ENCODE data around the gene ATG9A.
"Not testable (repeated sequence)": the region's sequence is repeated elsewhere in the genome, so short reads cannot be mapped to it uniquely, and the experiment has no call there.

ATG9A gene

DNA sequence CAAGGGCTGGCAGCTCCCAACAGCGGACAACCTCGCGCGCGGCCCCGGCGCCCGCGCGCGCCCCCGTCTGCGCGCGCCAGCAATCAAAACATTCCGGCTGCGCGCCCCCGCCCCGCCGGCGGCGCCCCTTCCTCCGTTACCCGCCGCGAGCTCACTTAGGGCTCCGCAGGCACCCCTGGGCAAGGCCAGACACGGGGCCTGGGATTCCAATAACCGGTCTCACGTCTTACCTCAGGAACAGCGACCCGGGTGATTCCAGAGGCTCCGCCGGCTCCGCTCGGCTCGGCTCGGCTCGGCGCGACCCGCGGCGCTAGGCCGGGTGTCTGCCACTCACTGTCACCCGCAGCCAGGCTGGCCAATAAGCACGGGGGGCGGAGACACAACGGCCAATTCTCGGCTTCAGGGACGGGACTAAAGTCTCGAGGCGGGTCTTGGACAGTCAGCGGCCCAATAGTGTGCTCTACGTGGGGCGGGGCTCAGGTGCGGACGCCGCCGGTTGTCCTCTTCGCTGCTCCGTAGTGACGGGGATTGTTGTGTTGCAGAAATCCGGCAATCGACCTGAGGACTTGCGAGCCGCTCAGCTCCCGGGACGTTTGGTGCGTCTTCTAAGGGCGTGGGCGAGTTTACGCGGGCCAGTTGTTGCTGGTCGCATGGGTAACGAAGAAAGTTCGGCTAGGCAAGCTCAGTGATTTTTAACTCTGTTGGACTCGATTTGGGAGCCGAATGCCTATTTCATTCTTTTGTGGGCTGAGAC is at the start of gene ATG9A, which contains the start of gene ANKZF1:
TSS of gene ATG9A (minus strand) at position 332 of the 754 bp plus-strand sequence. CDS start 1,612 bp downstream, outside the sequence.
TSS of gene ANKZF1 (plus strand) at position 502 of the 754 bp plus-strand sequence. CDS start 452 bp downstream, outside the sequence.
- peak; percentile 100 for DNase-seq (ENCODE audit: low read depth)

- DNase-seq (ENCODE audit: low read depth), result no peak
These were observed 49.3 kb upstream of the ATG9A start for GRCh38 chr2:219278655-219279150.

- DNase-seq (ENCODE audit: low read depth), result peak; percentile 65
These were observed 48.5 kb upstream of the ATG9A start for GRCh38 chr2:219277703-219278654.

DNA sequence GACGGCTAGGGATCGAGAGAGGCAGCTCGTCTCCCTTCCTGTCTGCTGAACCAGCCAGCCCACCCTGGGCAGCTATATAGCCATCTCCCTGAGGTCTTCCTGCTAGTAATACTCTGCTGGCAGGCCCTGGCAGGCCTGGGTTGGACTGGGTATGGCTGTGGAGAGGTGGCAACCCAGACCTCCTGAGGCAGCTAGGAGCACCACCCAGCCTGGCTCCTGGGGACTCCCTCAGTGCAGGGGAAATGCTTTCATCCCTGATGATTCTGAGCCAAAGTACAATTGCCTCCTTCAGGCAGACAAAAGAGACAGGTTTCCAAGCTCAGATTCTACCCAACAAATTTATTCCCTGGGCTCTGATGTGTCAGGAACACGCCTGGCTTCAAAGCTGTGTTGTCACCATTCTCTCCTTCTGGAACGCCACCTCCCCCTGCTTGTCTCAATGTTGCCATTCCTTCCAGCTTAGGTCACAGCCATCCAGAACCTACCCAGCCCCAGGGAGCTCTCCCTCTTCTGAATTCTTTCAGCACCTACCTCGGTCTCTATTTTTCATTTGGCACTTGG is 45.0 kb upstream of the ATG9A start:
- DNase-seq (ENCODE audit: low read depth), result peak; percentile 79

- DNase-seq (ENCODE audit: low read depth), result no peak
These were observed 44.5 kb upstream of the ATG9A start for GRCh38 chr2:219273937-219274336.

DNA sequence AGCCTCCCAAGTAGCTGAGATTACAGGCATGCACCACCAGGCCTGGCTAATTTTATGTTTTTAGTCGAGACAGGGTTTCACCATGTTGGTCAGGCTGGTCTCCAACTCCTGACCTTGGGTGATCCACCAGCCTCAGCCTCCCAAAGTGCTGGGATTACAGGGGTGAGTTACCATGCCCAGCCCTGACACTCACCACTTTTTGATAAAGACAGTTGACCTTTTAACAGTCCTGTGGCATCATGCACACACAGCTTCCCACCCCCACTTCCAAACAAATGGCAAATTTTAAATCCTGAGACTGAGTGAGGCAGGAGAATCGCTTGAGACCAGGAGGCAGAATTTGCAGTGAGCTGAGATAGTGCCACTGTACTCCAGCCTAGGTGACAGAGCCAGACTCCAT is 43.6 kb upstream of the ATG9A start:
- no peak for DNase-seq (ENCODE audit: low read depth)

DNA sequence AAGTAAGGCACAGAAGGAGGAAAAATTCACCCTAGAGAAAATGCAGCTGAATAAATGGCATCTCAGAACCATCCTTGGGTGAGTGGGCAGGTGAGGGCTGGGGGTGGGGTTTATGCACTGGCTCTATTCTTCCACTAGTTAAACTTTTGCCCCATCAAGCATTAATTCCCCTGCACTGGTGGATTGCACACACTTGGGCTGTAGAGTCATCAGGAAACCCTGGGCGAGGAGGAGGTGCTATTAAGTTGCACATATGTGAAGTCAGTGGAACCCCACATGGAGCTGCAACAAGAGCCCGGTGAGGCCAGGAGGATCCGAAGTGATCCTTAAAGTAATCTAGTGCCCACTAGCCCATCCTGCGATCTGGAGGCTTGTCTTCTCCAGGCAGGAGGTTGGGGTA is 42.9 kb upstream of the ATG9A start:
- DNase-seq (ENCODE audit: low read depth), result no peak

- DNase-seq (ENCODE audit: low read depth), result no peak
These were observed 41.6 kb upstream of the ATG9A start for GRCh38 chr2:219271021-219271420.

DNA sequence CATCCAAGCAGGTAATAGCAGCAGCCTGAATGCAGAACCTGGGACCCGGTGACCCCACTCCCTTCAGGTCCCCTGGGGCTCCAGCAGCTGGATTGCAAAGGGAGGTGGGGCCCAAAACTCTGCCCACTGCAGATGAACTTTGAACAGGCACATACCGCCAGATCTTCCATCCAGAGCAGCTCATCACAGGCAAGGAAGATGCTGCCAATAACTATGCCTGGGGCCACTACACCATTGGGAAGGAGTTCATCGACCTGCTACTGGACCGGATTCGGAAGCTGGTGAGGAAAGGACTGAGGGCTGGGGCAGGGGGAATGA is 40.6 kb upstream of the ATG9A start:
- DNase-seq (ENCODE audit: low read depth), result no peak

DNA sequence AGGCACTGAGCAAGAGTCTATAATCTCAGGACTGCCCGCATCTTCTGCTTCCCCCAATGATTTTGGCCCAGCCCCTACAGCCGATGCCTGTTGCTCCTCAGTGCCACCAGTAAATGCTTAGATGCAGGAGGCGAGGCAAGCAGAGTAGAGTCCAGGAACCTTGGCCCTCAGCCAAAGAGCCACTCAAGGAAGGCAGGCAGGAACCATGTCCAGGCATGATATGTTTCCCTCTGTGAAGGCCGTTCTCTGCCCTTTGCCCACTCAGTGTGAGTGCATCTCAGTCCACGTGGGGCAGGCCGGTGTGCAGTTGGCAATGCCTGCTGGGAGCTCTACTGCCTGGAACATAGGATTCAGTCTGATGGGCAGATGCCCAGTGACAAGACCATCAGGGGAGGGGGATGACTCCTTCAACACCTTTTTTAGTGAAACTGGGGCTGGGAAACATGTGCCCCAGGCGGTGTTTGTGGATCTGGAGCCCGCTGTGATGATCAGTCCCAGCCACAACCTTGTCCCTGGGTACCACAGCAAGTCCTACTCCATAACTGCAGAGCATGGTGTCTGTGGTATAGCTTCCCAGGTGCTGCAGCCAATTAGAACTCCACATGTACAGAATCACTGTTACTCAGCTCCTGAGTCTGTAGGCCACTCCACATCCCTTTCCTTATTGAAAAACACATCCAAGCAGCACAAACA is 40.1 kb upstream of the ATG9A start:
- DNase-seq (ENCODE audit: low read depth), result no peak

- no peak for DNase-seq (ENCODE audit: low read depth)
These were observed 38.9 kb upstream of the ATG9A start for GRCh38 chr2:219268294-219268693.

DNA sequence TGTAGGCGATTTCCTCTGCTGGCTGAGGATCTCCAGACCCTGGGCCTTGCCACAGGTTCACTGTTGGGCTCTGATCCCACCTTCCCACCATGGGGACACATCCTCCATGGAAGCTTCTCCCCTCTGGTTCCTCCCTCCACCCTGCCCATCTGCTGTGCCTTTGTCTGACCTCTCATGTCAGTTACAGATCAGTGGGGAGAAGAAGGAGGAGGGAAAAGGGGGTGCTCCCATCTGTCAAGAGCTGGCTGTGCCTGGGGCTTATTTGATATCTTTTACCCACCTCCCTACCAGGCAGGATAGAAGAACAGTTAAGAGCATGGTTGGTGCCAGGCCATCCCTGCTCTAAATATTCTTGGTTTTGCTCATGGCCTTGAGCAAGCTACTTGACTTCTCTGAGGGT is 37.5 kb upstream of the ATG9A start:
- DNase-seq (ENCODE audit: low read depth), result no peak

- DNase-seq (ENCODE audit: low read depth), result no peak
These were observed 36.8 kb upstream of the ATG9A start for GRCh38 chr2:219266232-219266631.

DNA sequence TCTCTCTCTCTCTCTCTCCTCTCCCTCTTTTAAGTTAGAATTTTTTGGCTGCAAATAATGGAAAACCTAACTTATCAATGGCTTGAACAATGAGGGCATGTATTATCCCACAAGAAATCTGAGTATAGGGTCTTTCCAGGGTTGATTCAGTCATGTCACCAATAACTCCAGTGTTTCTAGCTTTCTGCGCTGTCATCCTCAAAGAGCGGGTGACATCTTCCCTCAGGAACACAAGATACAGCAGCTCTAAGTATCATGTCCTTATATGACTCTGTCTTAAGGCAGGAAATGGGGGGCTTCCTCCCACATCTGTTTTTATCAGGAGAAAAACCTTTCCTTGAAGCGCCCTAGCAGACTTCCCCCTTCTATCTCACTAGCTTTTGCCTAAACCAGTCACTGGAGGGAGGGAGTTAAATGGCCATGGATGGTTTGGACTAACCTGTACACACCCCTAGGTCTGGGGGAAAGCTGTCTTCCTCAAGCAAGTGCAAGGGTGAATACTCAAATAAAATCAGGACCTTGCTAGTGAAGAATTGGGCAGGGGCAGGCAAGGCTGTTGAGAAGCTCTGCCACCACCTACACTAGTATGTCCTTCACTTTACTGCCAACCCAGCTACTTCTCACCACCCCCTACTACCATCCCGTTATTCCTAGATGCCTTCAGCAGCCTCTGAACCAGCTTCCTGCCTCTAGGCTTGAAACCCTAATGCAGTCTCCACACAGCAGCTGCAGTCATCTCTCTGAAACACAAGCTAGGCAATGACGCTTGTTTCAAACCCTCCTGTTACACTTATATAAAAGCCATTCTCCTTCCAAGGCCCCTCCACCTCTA is 31.8 kb upstream of the ATG9A start:
- no peak for DNase-seq (ENCODE audit: low read depth)

DNA sequence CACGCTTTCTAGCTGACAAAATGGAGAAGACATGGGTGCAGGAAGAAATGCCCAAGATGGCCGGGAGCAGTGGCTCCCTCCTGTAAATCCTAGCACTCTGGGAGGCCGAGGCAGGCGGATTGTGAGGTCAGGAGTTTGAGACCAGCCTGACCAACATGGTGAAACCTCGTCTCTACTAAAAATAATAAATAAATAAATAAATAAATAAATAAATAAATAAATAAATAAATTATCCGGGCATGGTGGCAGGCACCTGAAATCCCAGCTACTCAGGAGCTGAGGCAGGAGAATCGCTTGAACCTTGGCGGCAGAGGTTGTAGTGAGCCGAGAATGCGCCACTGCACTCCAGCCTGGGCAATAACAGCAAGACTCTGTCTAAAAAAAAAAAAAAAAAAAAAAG is 29.5 kb upstream of the ATG9A start:
- DNase-seq (ENCODE audit: low read depth), result not testable (repeated sequence)

DNA sequence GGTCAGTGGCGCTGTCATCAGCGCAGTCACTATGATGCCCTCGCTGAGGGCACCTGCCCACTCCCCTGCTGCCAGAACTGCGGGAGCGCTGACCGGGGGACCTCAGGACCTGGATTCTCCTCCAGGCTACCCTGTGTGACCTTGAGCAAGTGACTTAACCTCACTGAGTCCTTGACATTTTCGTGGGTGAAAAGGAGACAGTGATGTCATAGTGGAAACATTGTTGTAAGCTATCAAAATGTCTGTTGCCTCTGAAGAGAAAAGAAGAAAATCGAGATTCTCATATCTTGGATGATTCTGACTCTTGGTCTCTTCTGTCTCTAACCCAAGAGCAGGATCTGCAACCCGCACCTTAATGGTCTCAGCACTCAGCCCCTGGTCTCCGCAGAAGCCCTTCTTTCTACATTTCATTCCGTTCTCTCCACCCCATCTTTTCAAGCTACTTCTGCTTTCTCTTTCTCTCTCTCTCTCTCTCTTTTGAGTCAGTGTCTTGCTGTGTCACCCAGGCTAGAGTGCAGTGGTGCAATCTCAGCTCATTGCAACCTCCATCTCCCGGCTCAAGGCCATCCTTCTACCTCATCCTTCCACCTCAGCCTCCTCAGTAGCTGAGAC is 25.3 kb upstream of the ATG9A start:
- peak; percentile 29 for DNase-seq (ENCODE audit: low read depth)

DNA sequence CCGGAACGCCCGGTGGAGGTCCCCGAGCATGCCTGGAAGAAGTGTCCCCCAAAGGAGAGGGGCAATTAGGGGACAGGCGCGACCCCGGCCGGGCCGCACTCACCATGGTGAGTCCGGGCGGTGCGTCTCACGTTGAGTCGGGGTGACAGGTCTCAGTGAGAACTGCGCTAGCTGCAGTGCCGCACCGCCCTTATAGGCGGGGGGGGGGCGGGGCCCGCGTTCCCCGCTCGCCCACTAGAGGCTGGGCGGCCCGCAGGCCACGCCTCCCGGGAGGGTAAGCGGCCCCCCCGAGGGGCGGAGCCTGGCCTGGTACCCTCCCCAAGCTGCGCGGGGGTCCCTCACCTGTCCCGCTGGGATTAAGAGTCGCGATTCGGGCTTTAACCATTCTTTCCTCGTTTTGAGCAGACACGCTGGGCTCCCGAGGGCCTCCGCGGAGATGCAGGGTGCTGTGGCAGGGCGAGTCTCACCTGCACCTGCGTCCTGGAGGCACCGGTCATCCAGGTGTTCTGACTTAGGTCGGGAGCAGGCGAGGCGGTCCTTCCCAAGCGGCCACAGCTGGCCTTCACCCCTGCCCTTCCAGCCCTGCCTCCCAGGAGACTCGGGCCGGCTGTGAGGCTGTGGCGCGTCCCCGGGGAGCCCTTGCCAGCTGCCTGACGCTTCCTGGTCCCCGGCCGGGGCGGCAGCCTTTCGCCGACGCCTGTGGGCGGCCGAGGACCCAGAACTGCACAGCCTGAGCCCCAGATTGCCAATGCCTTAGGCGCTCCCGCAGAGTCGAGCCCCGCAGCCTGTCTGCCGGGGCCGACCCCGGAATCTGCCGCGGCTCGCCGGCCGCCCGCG is 24.5 kb upstream of the ATG9A start, which contains the start of gene TUBA4A:
TSS of gene TUBA4A (minus strand) at position 166 of the 837 bp plus-strand sequence. CDS start at position 106, 60 bp downstream.
- DNase-seq (ENCODE audit: low read depth), result peak; percentile 55

DNA sequence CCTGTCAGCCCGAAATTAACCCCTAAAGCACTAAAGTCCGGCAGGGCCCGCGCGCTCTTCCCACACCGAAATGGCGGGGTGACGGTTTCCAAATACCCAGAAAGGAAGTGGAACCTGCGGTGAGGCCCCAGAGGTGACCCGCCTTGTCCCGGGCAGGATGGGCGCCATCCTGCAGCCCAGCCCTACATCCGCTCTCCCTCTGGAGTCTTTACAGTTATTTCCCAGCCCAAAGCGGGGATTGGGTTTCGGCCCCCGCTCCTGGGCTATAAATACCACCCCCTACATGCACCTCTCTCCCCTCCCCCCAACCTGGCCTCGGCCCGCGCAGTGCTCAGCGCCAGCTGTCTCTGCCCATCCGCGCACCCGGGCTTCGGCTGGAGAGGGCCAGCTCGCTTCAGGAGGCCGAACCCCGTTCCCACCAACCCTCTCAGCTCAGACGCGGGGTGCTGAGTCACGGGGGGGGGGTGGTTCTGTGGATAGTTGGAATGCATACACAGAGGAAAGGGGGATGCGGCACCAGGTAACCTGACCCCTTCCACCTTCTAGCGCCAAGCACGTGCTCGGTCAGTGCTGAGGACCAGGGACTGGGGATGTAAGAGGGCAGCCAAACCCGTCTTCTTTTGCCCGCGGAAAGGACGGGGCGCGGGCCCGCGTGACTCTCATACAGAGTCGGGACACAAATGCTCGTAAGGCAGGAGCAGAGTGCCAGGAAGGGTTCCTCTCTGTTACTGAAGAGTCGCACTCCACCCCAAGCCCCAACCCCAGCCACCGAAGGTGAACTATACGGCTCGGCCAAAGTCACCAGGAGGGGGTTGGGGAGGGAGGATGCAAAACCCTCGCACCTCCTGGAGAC is 23.7 kb upstream of the ATG9A start, which contains the start of gene TUBA4B:
TSS of gene TUBA4B (plus strand) at position 344 of the 853 bp plus-strand sequence. CDS start at position 509, 165 bp downstream.
- peak; percentile 69 for DNase-seq (ENCODE audit: low read depth)
